ENCODE measurements around the gene WAPL.
"Not testable (repeated sequence)": the region's sequence is repeated elsewhere in the genome, so short reads cannot be mapped to it uniquely, and the experiment has no call there.

Gene WAPL

DNA sequence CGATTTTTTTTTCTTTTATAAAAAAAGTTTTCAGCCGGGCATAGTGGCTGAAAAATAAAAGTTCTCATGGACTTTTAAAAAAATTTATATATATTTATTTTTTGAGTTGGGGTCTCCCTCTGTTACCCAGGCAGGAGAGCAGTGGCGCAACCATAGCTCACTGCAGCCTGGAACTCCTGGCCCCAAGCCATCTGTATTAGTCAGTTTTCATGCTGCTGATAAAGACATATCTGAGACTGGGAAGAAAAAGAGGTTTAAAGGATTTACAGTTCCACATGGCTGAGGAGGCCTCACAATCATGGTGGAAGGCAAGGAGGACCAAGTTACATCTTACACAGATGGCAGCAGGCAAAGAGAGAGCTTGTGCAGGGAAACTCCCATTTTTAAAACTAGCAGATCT, 37.1 kb upstream of the WAPL start:
- H3K4me2 ChIP-seq (ENCODE audit: low read depth, low read length, poor library complexity, severe bottlenecking); H3F3A ChIP-seq (ENCODE audit: low read depth); H3K4me1 ChIP-seq (ENCODE audit: insufficient read depth, low read length, poor library complexity, severe bottlenecking); H3K4me3 ChIP-seq (ENCODE audit: low read length, poor library complexity, severe bottlenecking); H3K9me3 ChIP-seq (ENCODE audit: insufficient read depth, low read depth, low read length); H2AFZ ChIP-seq (ENCODE audit: low read length); H3K36me3 ChIP-seq (ENCODE audit: insufficient read depth, low read length); H4K20me1 ChIP-seq (ENCODE audit: insufficient read depth, low read length, poor library complexity, severe bottlenecking); H3K79me2 ChIP-seq (ENCODE audit: insufficient read depth, low read length); H3K9ac ChIP-seq (ENCODE audit: low read depth, low read length, poor library complexity, severe bottlenecking); H3K27me3 ChIP-seq (ENCODE audit: insufficient read depth, low read length, poor library complexity, severe bottlenecking); H3K9me2 ChIP-seq (replicated peaks; ENCODE audit: low read depth, low read length): not testable (repeated sequence)

DNA sequence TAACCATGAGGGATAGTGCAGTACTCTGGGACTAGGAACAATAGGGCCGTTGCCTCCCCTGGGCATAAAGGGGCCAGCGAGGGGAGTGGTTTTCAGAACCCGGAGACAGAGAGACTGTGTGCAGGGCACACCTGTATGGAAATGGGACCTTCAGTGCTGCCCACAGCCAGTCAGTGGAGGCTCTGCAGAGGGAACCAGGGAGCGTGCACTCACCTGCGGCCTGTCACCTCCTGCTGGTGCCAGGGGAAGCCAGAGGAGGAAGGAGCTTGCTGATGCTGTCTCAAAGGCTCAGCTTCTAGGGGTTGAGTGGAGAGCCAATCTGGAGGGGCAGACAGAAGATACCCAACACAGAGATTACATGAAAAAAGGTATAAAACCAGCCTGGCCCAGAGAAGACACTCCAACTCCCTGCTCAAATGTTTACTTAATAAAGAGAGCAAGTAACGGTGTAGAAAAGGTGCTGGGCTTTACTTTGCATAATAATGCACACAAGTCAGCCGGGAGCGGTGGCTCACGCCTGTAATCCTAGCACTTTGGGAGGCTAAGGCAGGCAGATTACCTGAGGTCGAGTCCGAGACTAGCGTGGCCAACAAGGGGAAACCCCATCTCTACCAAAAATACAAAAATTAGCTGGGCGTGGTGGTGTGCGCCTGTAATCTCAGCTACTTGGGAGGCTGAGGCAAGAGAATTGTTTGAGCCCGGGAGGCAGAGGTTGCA, 35.5 kb upstream of the WAPL start:
- Histone ChIP-seq H3F3A (ENCODE audit: low read depth) (no peaks in the 10 kb centered on the region), H3K4me3 (ENCODE audit: low read length, poor library complexity, severe bottlenecking) (no peak overlapping the region), H3K9me3 (ENCODE audit: insufficient read depth, low read depth, low read length) (no peaks in the 10 kb centered on the region), H3K9ac (ENCODE audit: low read depth, low read length, poor library complexity, severe bottlenecking) (no peak overlapping the region), H3K9me2 (replicated peaks; ENCODE audit: low read depth, low read length) (no peaks in the 10 kb centered on the region), H3K4me1 (ENCODE audit: insufficient read depth, low read length, poor library complexity, severe bottlenecking) (no peaks in the 10 kb centered on the region), H3K27me3 (ENCODE audit: insufficient read depth, low read length, poor library complexity, severe bottlenecking) (no peaks in the 10 kb centered on the region), H3K79me2 (ENCODE audit: insufficient read depth, low read length) (no peaks in the 10 kb centered on the region), H3K4me2 (ENCODE audit: low read depth, low read length, poor library complexity, severe bottlenecking) (no peak overlapping the region), H4K20me1 (ENCODE audit: insufficient read depth, low read length, poor library complexity, severe bottlenecking) (no peaks in the 10 kb centered on the region), H3K36me3 (ENCODE audit: insufficient read depth, low read length) (no peaks in the 10 kb centered on the region), H2AFZ (ENCODE audit: low read length) (no peak overlapping the region)
- no peak for TF ChIP-seq EZH2phosphoT487 (IDR thresholded peaks at IDR 0.05; ENCODE audit: borderline replicate concordance)
- TF ChIP-seq, protein P1, sequence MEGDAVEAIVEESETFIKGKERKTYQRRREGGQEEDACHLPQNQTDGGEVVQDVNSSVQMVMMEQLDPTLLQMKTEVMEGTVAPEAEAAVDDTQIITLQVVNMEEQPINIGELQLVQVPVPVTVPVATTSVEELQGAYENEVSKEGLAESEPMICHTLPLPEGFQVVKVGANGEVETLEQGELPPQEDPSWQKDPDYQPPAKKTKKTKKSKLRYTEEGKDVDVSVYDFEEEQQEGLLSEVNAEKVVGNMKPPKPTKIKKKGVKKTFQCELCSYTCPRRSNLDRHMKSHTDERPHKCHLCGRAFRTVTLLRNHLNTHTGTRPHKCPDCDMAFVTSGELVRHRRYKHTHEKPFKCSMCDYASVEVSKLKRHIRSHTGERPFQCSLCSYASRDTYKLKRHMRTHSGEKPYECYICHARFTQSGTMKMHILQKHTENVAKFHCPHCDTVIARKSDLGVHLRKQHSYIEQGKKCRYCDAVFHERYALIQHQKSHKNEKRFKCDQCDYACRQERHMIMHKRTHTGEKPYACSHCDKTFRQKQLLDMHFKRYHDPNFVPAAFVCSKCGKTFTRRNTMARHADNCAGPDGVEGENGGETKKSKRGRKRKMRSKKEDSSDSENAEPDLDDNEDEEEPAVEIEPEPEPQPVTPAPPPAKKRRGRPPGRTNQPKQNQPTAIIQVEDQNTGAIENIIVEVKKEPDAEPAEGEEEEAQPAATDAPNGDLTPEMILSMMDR (conservative IDR thresholded peaks at IDR 0.05; ENCODE audit: low read length), result no peak

DNA sequence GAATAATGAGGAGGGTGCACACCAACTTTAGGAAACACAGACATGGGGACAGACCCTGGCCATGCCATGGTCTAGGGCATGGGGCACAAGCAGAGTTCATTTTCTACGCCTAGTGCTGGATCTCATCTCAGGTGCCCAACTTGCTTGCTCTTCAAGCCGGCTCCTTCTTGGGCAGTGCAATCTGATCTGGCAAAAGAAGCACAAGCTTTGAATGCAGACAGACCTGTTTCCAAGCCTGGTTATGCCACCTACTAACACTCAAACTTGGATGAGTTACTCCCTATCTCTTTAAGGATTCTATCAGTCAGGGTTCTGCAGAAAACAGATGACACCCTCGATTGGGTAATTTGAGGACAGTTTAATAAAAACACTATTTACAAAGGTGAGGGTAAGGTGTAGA, 34.9 kb upstream of the WAPL start:
- TF ChIP-seq EZH2phosphoT487 (IDR thresholded peaks at IDR 0.05; ENCODE audit: borderline replicate concordance), result no peak
- TF ChIP-seq, protein P1 (conservative IDR thresholded peaks at IDR 0.05; ENCODE audit: low read length), result no peak
- Histone ChIP-seq H3K4me3 (ENCODE audit: low read length, poor library complexity, severe bottlenecking) (no peak overlapping the region), H3K9ac (ENCODE audit: low read depth, low read length, poor library complexity, severe bottlenecking) (no peak overlapping the region), H4K20me1 (ENCODE audit: insufficient read depth, low read length, poor library complexity, severe bottlenecking) (no peaks in the 10 kb centered on the region), H3K4me2 (ENCODE audit: low read depth, low read length, poor library complexity, severe bottlenecking) (no peak overlapping the region), H3K9me3 (ENCODE audit: insufficient read depth, low read depth, low read length) (no peaks in the 10 kb centered on the region), H3K9me2 (replicated peaks; ENCODE audit: low read depth, low read length) (no peaks in the 10 kb centered on the region), H3K79me2 (ENCODE audit: insufficient read depth, low read length) (no peaks in the 10 kb centered on the region), H3K4me1 (ENCODE audit: insufficient read depth, low read length, poor library complexity, severe bottlenecking) (no peaks in the 10 kb centered on the region), H3F3A (ENCODE audit: low read depth) (no peaks in the 10 kb centered on the region), H3K36me3 (ENCODE audit: insufficient read depth, low read length) (no peaks in the 10 kb centered on the region), H3K27me3 (ENCODE audit: insufficient read depth, low read length, poor library complexity, severe bottlenecking) (no peaks in the 10 kb centered on the region), H2AFZ (ENCODE audit: low read length) (no peak overlapping the region)

DNA sequence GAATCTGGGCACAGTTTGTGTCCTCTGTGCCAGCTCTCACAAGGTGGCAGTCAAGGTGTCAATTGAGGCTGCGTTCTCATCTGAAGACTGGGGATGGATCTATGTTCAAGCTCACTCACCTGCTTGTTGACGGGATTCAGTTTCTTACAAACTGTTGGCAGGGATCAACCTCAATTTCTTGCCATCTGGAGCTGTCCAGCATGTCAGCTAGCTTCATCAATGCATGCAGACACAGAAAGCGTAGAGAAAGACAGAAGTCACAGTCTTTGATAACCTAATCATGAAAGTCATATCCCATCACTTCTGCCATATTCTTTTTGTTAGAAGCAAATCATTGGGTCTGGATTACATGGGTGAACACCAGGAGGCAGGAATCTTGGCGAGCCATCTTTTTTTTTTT, 32.0 kb upstream of the WAPL start:
- H3K9me3 ChIP-seq (ENCODE audit: insufficient read depth, low read depth, low read length), result no peaks in the 10 kb centered on the region
- no peaks in the 10 kb centered on the region for H3K27me3 ChIP-seq (ENCODE audit: insufficient read depth, low read length, poor library complexity, severe bottlenecking)
- H3K79me2 ChIP-seq (ENCODE audit: insufficient read depth, low read length), result no peaks in the 10 kb centered on the region
- no peaks in the 10 kb centered on the region for H3F3A ChIP-seq (ENCODE audit: low read depth)
- H3K9me2 ChIP-seq (replicated peaks; ENCODE audit: low read depth, low read length), result no peaks in the 10 kb centered on the region
- no peaks in the 10 kb centered on the region for H3K36me3 ChIP-seq (ENCODE audit: insufficient read depth, low read length)
- H2AFZ ChIP-seq (ENCODE audit: low read length), result no peak overlapping the region
- no peak overlapping the region for H3K4me2 ChIP-seq (ENCODE audit: low read depth, low read length, poor library complexity, severe bottlenecking)
- no peaks in the 10 kb centered on the region for H3K4me1 ChIP-seq (ENCODE audit: insufficient read depth, low read length, poor library complexity, severe bottlenecking)
- H3K9ac ChIP-seq (ENCODE audit: low read depth, low read length, poor library complexity, severe bottlenecking), result no peak overlapping the region
- H4K20me1 ChIP-seq (ENCODE audit: insufficient read depth, low read length, poor library complexity, severe bottlenecking), result no peaks in the 10 kb centered on the region
- H3K4me3 ChIP-seq (ENCODE audit: low read length, poor library complexity, severe bottlenecking), result no peak overlapping the region
- TF ChIP-seq, protein P1 (conservative IDR thresholded peaks at IDR 0.05; ENCODE audit: low read length), result no peak
- no peak for TF ChIP-seq EZH2phosphoT487 (IDR thresholded peaks at IDR 0.05; ENCODE audit: borderline replicate concordance)
